H1 (cell line): ENCODE data around the gene WDR75.

ENCODE experiments used
- CREB1 ChIP-seq: IDR thresholded peaks from 2 replicates; pipeline ENCODE4 v1.6.1; 2012; ENCODE audit warnings: inconsistent platforms
- PHF8 ChIP-seq: fragments of 200-600 bp; sonication (generic); conservative IDR thresholded peaks from 2 replicates; pipeline ENCODE4 v1.7.1; 2012; ENCODE audit warnings: low read depth, mild to moderate bottlenecking, inconsistent platforms, low read length, moderate library complexity
- POLR2A ChIP-seq, 2 experiments: IDR thresholded peaks; 1 replicate in 1 of 2; 2 replicates in 1 of 2; pipeline ENCODE4 v1.6.1; 2011; ENCODE audit warnings: low read depth in 2 of 2, low read length in 2 of 2, mild to moderate bottlenecking in 2 of 2; ENCODE audit errors: control extremely low read depth in 1 of 2
- POLR2AphosphoS5 ChIP-seq: IDR thresholded peaks from 2 replicates; pipeline ENCODE4 v1.6.1; 2011; ENCODE audit warnings: low read depth, low read length
- RAD21 ChIP-seq, 2 experiments: IDR thresholded peaks in 1 of 2; conservative IDR thresholded peaks in 1 of 2; 2 replicates each; pipeline ENCODE4 v1.6.1; 2011; ENCODE audit warnings: low read depth in 2 of 2, low read length in 2 of 2, improper control_type of control experiment in 1 of 2, inconsistent platforms in 1 of 2, mild to moderate bottlenecking in 1 of 2, moderate library complexity in 1 of 2
- TEAD4 ChIP-seq: IDR thresholded peaks from 2 replicates; pipeline ENCODE4 v1.6.1; 2012; ENCODE audit warnings: low read depth, low read length, inconsistent platforms, mixed read lengths
- YY1 ChIP-seq: IDR thresholded peaks from 2 replicates; pipeline ENCODE4 v1.6.1; 2011; ENCODE audit warnings: low read depth, mild to moderate bottlenecking, low read length
- ZNF274 ChIP-seq: IDR thresholded peaks from 2 replicates; pipeline ENCODE4 v1.7.0; 2012; ENCODE audit warnings: low read length, borderline replicate concordance; ENCODE audit errors: extremely low read depth
- TF ChIP-seq, protein P1 (sequence below), 3 experiments: IDR thresholded peaks; 1 replicate in 2 of 3; 2 replicates in 1 of 3; pipeline versions ENCODE4 v1.5.1 to v1.6.1; 2011; ENCODE audit warnings: low read length in 3 of 3, mild to moderate bottlenecking in 3 of 3, inconsistent platforms in 2 of 3, low read depth in 1 of 3, moderate library complexity in 1 of 3; ENCODE audit not compliant: insufficient read depth in 1 of 3; ENCODE audit errors: control extremely low read depth in 1 of 3
- TF ChIP-seq, protein P2 (sequence below): IDR thresholded peaks from 2 replicates; pipeline ENCODE4 v1.6.1; 2011; ENCODE audit warnings: low read depth, mild to moderate bottlenecking, low read length; ENCODE audit not compliant: insufficient read depth

DNA sequence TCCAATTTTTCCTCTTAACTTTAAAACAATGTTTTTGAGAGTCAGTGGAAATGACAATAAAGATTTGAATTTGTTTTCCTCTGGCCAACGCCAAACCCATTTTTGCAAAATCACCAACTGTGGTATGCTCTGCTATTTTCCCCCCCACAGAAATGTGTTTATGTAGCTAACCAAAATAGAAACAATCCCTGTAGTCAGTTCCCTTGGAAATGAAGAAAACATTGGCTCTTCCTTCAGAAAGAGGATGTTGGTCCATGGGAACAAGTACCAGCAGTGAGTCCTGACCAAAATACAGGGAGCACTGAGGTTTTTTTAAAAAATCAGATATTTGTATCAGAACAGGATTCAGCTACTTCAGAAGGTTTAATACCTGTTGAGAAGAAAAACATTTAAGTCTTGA, 74.0 kb downstream of the WDR75 start:
- TF ChIP-seq, protein P1, sequence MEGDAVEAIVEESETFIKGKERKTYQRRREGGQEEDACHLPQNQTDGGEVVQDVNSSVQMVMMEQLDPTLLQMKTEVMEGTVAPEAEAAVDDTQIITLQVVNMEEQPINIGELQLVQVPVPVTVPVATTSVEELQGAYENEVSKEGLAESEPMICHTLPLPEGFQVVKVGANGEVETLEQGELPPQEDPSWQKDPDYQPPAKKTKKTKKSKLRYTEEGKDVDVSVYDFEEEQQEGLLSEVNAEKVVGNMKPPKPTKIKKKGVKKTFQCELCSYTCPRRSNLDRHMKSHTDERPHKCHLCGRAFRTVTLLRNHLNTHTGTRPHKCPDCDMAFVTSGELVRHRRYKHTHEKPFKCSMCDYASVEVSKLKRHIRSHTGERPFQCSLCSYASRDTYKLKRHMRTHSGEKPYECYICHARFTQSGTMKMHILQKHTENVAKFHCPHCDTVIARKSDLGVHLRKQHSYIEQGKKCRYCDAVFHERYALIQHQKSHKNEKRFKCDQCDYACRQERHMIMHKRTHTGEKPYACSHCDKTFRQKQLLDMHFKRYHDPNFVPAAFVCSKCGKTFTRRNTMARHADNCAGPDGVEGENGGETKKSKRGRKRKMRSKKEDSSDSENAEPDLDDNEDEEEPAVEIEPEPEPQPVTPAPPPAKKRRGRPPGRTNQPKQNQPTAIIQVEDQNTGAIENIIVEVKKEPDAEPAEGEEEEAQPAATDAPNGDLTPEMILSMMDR (IDR thresholded peaks at IDR 0.05; ENCODE audit: control extremely low read depth in 1 of 3, insufficient read depth in 1 of 3, low read depth in 1 of 3, low read length in 3 of 3): no peak
- TF ChIP-seq POLR2A (IDR thresholded peaks at IDR 0.05; ENCODE audit: control extremely low read depth in 1 of 2, low read depth in 2 of 2, low read length in 2 of 2) (no peak), POLR2AphosphoS5 (no peak), PHF8 (no peak), YY1 (no peak), TEAD4 (no peak), RAD21 (IDR thresholded peaks at IDR 0.05 in 1 of 2, conservative IDR thresholded peaks at IDR 0.05 in 1 of 2; ENCODE audit: low read depth in 2 of 2, low read length in 2 of 2) (no peak), CREB1 (no peak), ZNF274 (no peak)
- TF ChIP-seq, protein P2, sequence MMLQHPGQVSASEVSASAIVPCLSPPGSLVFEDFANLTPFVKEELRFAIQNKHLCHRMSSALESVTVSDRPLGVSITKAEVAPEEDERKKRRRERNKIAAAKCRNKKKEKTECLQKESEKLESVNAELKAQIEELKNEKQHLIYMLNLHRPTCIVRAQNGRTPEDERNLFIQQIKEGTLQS: no peak
